Left hindlimb (tissue), 1 donor: Measurements from ENCODE around the gene SPDEF.

ENCODE experiments used
- DNase-seq: peaks from one replicate; pipeline ENCODE4 v3.0.0-alpha.2; 2018

The SPDEF gene

DNA sequence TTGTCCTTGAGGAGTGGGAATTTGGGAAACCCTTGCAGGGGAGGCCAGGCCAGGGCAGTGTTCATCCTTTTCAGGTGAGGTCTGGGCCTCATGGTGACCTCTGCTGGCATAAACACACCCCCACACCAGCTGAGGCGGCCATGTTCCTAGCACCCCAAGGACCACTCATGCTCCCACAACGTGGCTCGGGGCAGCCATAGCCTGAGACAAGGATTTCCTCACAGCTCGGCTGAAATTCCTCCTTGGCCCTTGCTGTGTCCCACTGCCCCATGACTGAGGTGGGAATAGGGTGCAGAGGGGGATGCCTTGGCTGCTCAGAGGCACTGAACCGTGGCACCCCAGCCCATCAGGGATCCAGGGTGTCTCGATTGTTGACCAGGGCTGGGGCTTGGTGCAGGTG is 27.3 kb upstream of the SPDEF start:
- DNase-seq = no peak

DNA sequence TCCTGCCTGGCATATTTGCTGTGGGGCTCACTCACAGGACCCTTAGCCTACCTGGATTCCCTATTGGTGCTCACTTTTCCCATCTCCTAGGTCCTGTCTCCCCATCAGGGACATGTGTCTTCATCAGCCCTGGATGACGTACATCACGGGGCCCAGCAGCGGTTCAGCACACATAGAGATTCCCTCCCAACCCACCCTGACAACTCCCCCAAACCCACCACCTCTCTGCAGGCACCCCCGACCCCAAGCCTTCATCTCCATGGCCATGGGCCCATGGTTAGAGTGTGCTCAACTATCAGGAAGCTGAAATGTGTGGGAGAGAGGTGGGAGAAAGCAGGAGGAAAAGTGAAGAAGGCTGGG is 25.4 kb upstream of the SPDEF start:
- DNase-seq = no peak

DNA sequence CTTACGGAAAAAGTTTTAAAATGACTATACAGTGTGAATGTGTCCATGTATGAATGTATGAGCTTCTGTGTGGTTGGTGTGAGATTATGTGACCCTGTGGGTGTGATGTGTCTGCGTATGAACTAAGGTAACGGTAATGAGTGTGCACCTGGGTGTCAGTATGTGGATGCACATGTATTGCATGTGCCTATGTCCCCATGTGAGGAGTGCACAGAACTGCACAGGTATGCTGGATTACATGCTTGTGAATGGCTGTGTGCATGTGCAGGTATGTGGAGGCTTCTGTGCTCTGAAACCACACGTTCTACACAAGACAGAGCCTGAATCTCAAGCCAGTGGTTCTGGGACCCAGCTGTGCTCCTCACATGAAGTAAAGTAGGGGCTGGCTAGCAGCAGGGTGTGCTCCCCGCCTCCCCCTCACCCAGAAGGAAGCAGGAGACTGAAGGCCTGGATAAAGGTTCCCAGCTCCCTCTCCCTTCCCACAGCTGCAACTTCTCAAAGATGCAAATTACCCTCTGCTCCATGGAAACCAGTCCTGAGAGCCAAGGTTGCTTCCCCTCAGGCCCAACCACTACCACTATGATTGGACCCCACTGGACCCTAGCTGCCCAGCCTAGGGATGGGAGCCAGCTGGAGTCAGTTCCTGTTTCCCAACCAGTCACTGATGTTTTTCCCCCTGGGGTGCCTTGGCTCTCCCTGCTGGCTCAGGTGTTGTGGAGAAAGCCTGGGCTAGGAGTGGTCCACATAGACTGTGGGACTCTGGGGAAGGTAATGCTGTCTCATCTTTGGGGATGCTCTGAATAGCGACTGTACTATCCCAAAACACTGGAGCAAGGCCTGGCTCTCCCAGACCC is 24.8 kb upstream of the SPDEF start:
- no peak for DNase-seq

DNA sequence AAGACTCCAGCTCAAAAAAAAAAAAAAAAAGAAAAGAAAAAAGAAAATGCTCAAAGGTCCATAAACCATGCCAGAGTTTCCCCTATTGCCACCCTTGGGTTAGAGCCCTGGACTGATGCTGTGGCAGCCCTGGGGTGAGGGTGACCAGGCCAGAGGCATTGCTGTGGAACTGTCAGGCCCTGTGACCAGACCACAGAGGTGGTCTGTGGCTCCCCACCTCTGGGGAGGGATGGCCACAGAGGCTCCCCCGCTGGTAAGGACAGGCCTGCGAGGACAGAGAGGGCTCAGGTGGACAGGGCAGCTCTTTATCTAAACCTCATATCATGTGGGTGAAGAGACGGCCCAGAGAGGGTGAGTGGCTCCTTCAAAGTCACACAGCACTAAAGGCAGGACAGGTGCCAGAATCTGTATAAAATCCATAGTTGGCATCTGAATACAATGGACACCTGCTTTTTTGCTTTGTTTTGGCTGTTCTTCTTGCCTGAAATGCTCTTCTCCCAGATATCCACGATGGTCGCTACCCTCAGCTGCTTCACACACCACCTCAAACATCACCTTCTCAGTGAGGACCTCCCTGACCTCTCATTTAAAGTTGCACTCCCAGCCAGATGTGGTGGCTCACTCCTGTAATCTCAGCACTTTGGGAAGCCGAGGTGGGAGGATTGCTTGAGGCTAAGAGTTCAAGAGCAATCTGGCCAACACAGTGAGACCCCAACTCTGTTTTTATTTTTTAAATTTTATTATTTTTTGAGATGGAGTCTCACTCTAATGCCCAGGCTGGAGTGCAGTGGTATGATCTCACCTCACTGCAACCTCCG is 22.5 kb upstream of the SPDEF start:
- DNase-seq = no peak

DNA sequence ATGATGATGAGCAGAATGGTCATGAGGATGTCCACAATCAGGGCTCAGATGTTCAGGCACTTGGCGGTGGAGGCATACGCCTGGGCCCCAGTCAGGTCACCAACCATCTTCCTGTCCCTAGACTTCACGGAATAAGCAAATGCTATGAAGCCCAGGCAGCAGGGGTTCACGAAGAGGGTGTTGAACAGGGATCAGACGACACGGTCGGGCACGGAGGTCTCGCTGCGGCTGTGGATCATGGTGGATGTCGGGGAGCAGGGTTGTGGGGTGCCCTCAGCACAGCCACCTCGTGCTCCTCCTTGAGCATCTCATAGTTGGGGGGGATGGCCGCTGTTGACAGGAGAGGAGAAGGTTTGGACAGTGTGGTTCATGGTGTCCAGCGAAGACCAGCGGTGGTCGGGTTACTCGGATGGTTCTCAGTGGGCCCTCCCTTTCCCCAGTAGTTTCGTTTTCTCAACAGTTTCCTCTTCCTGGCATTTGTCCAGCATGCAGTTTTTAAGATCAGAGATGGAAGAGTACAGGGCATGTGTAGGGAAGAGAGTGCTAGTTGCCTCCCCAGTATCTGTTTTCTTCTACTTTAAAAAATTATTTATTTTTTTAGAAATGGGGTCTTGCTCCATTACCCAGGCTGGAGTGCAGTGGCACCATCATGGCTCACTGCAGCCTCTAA is 20.3 kb upstream of the SPDEF start:
- DNase-seq = no peak

DNA sequence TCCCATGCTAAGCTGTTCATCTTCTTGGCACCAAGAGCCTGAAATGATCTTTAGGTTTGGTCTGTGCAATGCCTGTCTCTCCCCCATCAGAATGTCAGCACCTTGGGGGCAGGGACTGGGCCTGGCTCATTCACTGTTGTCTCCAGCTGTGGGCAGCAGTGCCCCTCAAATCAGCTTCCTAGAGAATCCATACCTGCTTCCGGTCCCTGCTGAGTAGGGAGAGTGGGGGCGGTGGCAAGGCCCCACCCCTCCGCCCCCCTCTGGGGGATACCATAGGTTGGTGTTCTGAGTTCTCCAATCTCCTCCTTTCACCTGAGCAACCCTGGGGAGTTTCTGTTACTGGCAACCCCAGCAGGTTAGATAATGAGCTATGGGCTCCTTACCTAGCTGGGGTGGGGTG is 19.2 kb upstream of the SPDEF start:
- no peak for DNase-seq

DNA sequence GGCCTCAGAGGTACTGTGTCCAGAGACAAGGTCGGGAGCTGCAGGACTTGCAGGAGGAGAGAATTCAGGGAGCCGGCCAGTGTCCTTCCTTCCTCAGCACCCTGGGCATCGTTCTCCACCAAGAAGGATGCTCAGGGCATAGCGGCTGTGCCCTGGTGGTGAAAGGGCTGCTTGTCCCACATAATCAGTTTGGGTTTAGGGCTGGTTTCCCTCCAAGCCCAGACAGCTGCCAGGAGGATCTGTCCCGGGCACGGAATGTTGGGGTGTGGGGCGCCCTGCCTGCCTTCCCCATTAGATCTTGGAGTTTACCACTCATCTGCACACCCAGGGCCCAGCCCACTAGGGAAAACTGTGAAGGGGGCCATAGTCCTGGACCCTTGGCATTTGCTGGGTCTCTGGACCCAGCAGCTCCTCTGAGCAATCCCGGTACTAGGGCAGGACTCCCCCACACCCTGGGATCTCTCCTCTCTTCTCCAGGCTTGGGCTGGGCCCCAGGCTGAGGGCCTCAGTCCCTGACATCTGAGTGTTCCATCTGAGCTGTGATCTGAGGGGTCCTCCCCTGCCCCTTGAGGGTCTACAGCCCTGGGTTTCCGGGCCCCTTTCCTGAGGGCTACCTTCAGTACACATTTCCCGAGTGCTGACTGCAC is 18.6 kb upstream of the SPDEF start:
- no peak for DNase-seq

DNA sequence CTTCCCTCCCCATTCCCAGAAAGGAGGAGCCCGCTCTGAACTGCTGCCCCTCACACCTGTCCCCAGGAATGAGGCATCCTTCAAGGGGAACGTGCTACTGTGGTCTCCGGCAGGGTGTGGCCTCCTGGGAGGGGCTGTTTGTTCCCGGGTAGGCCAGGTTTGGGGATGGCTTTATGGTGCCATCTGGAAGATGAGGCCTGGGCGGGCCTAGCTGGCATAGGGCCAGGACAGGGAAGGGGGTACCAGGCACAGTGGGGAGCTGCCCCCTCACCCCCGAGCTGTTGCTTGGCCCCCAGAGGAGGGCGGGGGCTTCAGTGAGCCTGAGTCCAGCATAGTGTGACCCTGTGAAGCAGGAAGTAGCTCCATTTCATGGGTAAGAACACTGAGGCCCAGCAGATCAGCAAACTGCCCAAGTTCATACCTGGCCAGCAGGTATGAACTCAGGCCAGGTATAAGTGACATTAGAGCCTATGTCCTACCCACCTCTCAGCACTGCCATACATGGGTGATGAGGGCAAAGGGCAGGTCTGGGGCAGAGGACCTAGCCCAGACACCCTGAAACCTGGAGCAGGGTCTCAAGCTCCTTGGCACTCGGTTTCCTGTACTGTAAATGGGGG is 17.5 kb upstream of the SPDEF start:
- DNase-seq = no peak

DNA sequence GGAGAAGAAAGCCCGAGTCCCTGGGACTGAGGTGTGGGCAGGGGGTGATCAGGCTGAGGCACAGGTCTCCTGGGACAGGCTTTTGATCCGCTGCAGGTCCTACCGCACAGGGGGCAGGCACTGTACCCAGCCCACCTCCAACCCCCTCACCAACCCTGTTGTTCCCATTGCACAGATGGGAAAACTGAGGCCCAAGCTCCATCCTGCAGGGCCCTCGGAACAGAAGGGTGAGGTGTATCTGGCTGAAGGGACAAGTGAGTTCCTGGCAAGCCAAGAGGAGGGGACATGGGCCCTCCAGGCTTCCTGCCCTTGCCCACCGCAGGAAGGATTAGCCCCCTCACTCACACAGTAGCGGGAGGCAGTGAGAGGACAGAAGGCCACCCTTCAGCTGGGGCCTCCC is 16.5 kb upstream of the SPDEF start:
- no peak for DNase-seq

DNA sequence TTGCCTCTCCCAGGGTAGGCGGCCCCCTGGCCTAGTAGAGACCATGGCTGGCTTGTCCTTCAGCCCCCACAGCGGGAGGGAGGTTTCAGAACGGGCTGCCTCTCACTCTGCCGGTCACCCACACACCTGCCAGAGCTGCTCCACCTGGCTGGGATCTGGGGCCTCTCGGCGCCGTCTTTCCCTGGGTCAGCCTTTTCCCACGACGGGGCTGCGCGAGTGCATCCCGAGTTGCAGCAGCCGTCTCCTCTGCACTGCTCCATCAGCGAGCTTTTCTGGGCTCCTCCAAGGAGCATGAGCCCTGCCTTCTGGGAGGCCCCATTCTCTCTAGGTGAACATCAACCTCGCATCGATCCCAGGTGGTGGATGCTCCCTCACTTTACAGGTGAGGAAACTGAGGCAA is 15.9 kb upstream of the SPDEF start:
- no peak for DNase-seq

DNA sequence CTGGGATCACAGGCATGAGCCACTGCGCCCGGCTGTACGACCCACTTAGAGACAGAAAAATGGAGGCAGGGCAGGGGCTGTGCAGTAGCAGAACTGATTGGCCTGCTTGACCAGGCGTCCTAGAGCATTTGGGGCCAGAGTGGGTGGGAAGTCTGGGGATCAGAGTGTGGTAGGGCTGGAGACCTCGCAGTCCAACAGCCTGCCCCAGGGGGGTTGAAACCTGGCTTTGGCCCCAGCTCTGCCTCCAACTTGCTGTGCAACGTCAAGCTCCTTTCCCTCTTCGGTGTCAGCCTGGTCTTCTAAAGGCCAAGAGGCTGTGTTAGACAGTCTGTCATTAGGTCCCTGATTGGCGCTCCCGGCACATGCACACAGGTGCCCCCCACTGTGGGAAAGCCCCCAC is 15.3 kb upstream of the SPDEF start:
- DNase-seq = no peak

DNA sequence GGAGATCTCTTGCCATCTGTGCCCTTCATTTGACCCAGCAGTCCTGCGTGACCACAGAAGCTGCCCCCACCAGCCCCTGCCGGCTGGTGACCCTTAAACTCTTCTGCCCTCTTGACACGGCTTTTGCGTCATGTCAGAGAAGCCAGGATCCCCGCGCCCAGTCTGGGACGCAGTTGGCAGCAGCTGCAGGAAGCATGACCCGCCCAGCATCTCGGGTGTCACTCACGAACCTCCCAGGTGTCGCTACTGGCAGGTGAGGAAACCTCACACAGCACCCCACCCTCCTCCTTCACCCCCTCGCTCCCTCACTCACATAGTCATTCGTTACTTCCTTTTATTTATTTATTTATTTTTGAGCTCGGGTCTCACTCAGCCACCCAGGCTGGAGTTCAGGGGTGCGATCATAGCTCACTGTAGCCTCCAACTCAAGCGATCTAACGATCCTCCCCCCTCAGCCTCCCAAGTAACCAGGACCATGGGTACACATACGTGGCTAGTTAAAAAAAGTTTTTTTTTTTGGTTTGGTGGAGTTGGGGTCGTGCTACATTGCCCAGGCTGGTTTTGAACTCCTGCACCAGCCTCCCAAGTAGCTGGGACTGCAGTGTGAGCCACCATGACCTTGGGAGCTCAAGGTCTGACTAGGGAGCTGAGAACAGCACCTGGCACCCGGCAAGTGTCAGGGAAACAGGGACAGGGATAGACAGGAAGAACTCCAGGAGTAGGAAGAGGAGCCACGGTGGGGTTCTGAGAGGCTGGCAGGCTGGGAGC is 14.1 kb upstream of the SPDEF start:
- DNase-seq = no peak

DNA sequence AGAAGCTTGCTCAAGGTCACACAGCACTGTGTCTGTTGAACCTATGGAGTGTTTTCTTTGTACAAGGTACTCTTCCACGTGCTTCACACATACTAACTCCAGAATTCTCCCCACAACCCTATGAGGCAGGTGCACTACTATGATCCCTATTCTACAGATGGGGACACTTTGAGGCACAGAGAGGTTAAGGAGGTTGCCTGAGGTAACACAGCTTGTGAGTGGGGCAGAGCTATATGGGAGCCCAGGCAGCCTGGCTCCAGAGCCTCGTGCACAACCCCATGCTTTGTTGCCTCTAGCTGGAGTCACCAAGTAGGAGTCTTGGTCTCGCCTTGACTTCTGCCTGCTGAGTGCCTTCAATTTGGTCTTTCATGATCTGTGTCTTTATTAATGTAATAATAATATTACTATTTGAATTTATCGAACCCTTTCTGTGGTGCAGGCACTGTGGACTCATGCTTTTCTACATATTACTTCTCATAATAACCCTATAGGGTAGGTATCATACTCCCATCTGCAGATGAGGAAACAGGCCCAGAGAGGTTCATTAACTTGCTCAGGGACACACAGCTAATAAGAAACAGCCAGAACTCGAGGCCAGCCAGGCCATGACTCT is 13.3 kb upstream of the SPDEF start:
- no peak for DNase-seq

DNA sequence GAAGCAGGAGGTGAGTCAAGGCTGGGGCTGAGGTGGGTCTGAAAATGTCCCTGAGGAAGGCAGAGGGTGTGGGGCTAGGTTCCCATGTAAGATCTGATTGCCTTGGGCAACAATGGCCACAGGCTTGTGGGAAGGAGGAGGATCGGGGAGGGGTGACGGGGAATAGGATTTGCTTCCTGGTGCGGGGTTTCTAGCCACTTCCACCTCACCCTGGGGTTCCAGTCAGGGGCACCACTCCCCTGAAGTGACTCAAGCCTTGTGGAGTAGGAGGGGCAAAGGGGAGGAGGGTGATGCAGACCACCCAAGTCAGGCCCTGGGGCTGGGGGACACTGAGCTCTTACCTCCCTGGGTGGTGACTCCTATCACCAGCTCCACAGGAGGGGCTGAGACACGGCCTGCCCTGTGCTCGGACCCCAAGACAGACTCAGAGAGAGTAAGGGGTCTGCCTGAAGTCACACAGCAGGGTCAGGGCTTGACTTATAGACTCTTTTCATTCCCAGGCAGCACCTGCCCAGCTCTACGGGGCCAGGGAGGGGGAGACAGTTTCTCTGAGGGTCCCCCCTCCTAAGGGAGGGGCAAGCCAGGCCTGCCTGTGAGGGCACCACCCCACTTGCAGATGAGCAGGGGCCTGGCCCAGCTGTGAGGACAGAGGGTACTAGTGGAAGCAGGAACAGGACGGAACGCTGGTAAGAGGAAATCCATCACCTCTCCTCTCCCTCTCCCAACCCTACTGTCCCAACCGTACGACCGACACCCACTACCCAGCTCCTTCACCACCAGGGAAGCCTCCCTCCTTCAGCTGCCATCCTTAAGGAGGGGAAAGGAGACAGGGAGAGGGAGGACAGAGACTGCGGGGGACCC is 12.4 kb upstream of the SPDEF start:
- no peak for DNase-seq

DNA sequence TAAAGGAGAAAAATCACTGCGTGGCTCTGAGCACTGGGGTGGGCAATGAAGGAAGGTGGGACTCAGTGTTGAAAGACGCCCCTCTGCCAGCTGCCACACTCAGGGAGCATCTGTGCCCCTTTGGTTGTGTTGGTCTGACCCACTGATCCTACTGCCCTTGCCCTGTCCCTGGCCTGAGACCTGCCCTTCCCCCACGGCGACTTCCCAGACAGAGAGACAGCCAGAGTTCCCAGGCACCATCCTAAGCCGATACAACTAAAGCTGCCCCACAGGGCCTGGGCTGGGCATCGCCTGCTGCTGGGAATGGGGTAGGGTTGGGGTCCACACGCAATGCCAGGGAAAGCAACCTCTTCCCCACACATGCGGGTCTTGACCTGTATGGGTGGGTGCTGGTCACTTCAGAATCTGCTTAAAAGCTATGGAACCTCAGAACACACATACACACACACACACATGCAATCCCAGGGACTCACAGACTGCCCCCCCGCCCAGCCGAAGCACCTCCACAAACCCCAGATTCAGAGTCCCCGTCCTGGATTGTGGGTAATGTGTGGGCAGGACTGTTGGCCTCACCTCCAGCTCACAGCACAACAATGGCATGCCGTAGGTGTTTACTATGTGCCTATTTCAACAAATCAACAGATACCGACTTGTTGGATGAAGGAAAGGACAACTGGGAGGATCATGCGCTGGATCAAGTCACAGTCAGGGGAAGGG is 10.9 kb upstream of the SPDEF start:
- no peak for DNase-seq

DNA sequence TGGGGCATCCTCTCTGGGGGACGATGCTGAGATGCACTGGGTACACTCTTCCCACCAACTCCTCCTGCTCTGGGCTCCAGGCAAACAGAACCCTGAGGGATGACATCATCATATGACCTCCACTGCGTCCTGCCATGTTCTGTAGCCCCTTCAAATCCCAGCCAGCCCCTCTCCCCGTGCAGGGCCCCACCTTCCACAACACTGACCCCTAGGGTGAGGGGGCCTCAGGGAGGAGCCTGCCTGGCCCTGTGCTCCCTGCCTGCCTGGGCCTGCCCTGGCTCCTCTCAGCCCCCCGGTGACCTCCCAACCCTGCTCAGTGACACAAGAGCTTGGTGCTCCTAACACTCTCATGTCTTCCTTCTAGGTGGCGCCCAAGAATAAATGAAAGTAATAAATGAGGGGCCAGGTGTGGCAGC is 9.6 kb upstream of the SPDEF start:
- DNase-seq = no peak

DNA sequence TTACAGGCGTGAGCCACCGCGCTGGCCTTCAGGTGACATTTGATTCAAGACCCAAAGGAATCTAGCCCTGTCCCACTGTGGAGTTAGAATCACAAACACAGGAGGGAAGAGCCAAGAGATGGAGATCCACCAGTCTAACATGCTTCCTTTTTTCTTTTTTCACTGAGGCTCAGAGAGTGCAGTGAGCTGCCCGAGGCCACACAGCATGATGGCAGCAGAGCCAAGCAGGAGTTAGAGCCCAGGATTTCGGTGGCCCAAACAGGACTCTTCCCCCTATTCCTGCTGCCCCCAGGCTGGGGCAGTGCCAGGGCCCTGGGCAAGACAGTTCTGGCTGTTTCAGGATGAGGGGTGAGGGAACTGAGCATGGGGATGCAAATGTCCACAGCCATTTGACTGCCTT is 8.1 kb upstream of the SPDEF start:
- DNase-seq = no peak

DNA sequence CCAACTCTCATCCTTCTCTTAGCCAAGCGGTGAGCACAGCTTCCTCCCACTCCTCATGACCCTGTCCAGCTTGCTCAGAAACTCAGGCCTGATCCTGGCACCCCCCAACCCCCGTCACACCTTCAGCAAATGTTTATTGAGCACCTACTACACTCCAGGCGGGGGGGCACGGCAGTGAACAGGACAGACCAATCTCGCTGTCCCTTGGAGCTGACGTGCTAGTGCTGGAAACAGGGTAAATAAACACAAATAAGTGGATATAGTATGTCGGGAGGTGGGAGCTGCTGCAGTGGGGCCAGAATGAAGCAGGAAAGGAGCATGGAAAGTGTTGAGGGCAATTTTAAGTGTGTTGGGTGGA is 7.4 kb upstream of the SPDEF start:
- DNase-seq = no peak

DNA sequence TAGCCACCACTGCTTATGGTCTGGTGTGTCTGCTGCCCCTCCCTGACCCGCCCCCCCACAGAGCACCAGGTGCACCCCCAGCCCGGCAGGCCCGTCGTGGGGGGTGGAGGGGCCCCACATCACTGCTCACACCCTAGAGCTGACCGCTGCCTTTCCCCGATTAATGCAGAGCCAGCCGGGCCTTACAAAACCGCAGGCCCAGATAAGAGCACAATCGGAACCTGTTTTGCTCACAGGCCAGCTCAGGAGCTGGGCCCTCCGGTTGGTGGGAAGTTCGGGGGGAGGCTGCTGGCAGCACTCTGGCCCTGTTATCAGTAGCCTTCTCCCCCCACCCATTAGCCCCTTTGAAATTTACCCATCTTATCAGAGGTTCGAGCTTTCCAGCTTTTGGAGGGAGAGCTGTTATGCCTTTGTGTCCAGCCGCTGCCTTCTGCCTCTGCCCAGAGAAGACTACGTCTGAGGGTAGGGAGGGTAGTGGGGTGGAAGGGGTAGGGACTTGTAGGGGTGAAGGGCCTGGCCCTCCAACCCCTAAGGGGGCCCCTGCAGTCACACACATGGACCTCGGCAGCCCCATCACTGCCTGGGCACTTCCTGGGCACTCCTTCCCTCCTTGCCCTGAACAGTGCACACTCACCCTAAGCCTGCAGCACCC is 6.9 kb upstream of the SPDEF start:
- no peak for DNase-seq
